SKM-1 (cell line): ENCODE measurements around the gene MICAL3.
"Not testable (repeated sequence)": the region's sequence is repeated elsewhere in the genome, so short reads cannot be mapped to it uniquely, and the experiment has no call there.

Experiments
- DNase-seq: peaks from one replicate; lab custom pipeline; 2025; ENCODE audit not compliant: unreplicated experiment; lab: John Stamatoyannopoulos, UW

Gene MICAL3

GRCh38 chr22:18000441-18001039 lies 23.8 kb downstream of the MICAL3 start:
- DNase-seq = no peak

- DNase-seq = no peak
Measured at GRCh38 chr22:17999851-18000250, 24.5 kb downstream of the MICAL3 start.

GRCh38 chr22:17998913-17999312 lies 25.4 kb downstream of the MICAL3 start:
- no peak for DNase-seq

- DNase-seq = no peak
Measured at GRCh38 chr22:17997456-17997855, 26.9 kb downstream of the MICAL3 start.

GRCh38 chr22:17995256-17995655 lies 29.1 kb downstream of the MICAL3 start:
- DNase-seq = not testable (repeated sequence)

- no peak for DNase-seq
Measured at GRCh38 chr22:17994424-17995108, 29.8 kb downstream of the MICAL3 start.

GRCh38 chr22:17992976-17993375 lies 31.4 kb downstream of the MICAL3 start:
- DNase-seq = not testable (repeated sequence)

- not testable (repeated sequence) for DNase-seq
Measured at GRCh38 chr22:17991992-17992391, 32.4 kb downstream of the MICAL3 start.

GRCh38 chr22:17990942-17991341 lies 33.4 kb downstream of the MICAL3 start:
- no peak for DNase-seq

GRCh38 chr22:17990147-17990546 lies 34.2 kb downstream of the MICAL3 start:
- DNase-seq = no peak

- DNase-seq = no peak
Measured at GRCh38 chr22:17988800-17989513, 35.4 kb downstream of the MICAL3 start.

- DNase-seq = no peak
Measured at GRCh38 chr22:17985606-17986005, 38.8 kb downstream of the MICAL3 start.

GRCh38 chr22:17985071-17985470 lies 39.3 kb downstream of the MICAL3 start:
- not testable (repeated sequence) for DNase-seq

GRCh38 chr22:17984114-17984513 lies 40.2 kb downstream of the MICAL3 start:
- DNase-seq = no peak

GRCh38 chr22:17982572-17983141 lies 41.7 kb downstream of the MICAL3 start:
- DNase-seq = no peak

GRCh38 chr22:17981497-17981896 lies 42.9 kb downstream of the MICAL3 start:
- no peak for DNase-seq

- no peak for DNase-seq
Measured at GRCh38 chr22:17980638-17981051, 43.7 kb downstream of the MICAL3 start.

- DNase-seq = no peak
Measured at GRCh38 chr22:17980015-17980590, 44.3 kb downstream of the MICAL3 start.

GRCh38 chr22:17978027-17978426 lies 46.3 kb downstream of the MICAL3 start:
- DNase-seq = no peak

- DNase-seq = no peak
Measured at GRCh38 chr22:17977371-17977770, 47.0 kb downstream of the MICAL3 start.

- DNase-seq = no peak
Measured at GRCh38 chr22:17976121-17976520, 48.2 kb downstream of the MICAL3 start.
